ENCODE data around the gene CHN2.

GRCh38 chr7:29435167-29435566 is 240.6 kb downstream of the CHN2 start:
- TF ChIP-seq EGR1 (IDR thresholded peaks at IDR 0.05; ENCODE audit: low read depth): no peak
- TF ChIP-seq EZH2 (IDR thresholded peaks at IDR 0.05): no peak
- no peak for TF ChIP-seq POLR2AphosphoS5 (IDR thresholded peaks at IDR 0.05; ENCODE audit: low read depth, low read length)
- TF ChIP-seq FOSL1 (IDR thresholded peaks at IDR 0.05; ENCODE audit: low read depth): no peak
- TF ChIP-seq POLR2A (IDR thresholded peaks at IDR 0.05; ENCODE audit: borderline replicate concordance, extremely low read depth, insufficient read depth, insufficient read length): no peak
- TF ChIP-seq CTCF (IDR thresholded peaks at IDR 0.05 in 2 of 3, conservative IDR thresholded peaks at IDR 0.05 in 1 of 3; ENCODE audit: borderline replicate concordance in 1 of 3, insufficient read depth in 1 of 3, low read depth in 2 of 3, low read length in 2 of 3): no peak
- TF ChIP-seq EZH2phosphoT487 (IDR thresholded peaks at IDR 0.05; ENCODE audit: borderline replicate concordance): no peak
- TF ChIP-seq, protein P1, sequence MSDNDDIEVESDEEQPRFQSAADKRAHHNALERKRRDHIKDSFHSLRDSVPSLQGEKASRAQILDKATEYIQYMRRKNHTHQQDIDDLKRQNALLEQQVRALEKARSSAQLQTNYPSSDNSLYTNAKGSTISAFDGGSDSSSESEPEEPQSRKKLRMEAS (IDR thresholded peaks at IDR 0.05): no peak

Measured in HCT116 (cell line).